GM12864 (cell line): ENCODE data around the gene LMX1A.

Source experiments
- DNase-seq: peaks from one replicate; pipeline ENCODE4 v3.0.0-alpha.2; 2011; ENCODE audit warnings: low read depth
- H3K4me3 ChIP-seq: 2 replicates; pipeline ENCODE4 v1.5.1; 2011; ENCODE audit warnings: mild to moderate bottlenecking, low read depth, low read length, control low read depth
- TF ChIP-seq, protein P1 (sequence below): IDR thresholded peaks from 2 replicates; pipeline ENCODE4 v1.5.1; 2011; ENCODE audit warnings: low read depth, mild to moderate bottlenecking, moderate library complexity, low read length, control low read depth, inconsistent platforms; ENCODE audit errors: missing control alignments

The LMX1A gene

DNA sequence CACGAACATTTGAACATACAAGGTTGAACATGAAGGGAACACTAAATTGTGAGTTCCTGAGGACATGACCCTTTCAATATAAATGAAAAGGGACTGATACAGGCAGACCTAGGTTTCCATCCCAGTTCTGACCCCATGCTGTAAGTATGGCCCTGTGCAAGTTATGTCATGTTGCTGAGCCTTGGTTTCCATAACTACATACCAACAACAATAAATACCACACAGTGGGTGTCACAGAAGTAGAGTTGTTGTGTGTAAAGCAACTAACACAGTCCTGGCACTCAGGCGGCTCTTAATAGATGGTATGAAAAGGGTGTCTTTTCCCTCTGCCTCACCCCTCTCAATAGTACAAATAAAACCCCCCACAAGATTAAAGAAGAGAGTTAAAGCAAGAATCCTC lies 140.8 kb downstream of the LMX1A start:
- DNase-seq: no peak
- no peak overlapping the region for H3K4me3 ChIP-seq
- TF ChIP-seq, protein P1, sequence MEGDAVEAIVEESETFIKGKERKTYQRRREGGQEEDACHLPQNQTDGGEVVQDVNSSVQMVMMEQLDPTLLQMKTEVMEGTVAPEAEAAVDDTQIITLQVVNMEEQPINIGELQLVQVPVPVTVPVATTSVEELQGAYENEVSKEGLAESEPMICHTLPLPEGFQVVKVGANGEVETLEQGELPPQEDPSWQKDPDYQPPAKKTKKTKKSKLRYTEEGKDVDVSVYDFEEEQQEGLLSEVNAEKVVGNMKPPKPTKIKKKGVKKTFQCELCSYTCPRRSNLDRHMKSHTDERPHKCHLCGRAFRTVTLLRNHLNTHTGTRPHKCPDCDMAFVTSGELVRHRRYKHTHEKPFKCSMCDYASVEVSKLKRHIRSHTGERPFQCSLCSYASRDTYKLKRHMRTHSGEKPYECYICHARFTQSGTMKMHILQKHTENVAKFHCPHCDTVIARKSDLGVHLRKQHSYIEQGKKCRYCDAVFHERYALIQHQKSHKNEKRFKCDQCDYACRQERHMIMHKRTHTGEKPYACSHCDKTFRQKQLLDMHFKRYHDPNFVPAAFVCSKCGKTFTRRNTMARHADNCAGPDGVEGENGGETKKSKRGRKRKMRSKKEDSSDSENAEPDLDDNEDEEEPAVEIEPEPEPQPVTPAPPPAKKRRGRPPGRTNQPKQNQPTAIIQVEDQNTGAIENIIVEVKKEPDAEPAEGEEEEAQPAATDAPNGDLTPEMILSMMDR: no peak

GRCh38 chr1:165212229-165212628 lies 144.3 kb downstream of the LMX1A start:
- TF ChIP-seq, protein P1: no peak

GRCh38 chr1:165207853-165208515 lies 148.5 kb downstream of the LMX1A start:
- H3K4me3 ChIP-seq: no peak overlapping the region
- no peak for DNase-seq
- TF ChIP-seq, protein P1: no peak

More at GRCh38 chr1:165212229-165212628, 144.3 kb downstream of the LMX1A start:
- no peak for DNase-seq
- no peak overlapping the region for H3K4me3 ChIP-seq

GRCh38 chr1:165205145-165205544 lies 151.4 kb downstream of the LMX1A start:
- TF ChIP-seq, protein P1: no peak
- H3K4me3 ChIP-seq: no peak overlapping the region
- no peak for DNase-seq

DNA sequence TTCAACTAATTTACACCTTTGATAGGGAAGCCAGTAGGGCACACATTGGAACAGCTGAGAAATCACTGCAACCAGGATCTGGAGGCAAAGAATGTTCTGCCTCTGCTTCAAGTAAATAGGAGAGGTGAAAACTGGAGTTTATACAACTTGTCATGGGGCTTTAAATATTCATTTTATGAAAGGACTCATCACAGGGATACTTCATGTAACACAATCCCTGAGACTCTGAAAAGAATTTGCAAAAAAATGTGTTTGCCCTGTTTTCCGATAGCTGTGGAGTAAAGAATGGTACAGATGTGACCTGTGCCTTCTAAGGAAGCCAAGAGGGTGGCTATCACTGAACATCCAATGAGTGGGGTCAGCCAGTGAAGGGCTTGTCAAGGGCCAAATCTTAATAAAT lies 152.0 kb downstream of the LMX1A start:
- DNase-seq: no peak
- TF ChIP-seq, protein P1: no peak
- no peak overlapping the region for H3K4me3 ChIP-seq

GRCh38 chr1:165191087-165191486 lies 165.4 kb downstream of the LMX1A start:
- no peak for DNase-seq
- TF ChIP-seq, protein P1: no peak
- no peak overlapping the region for H3K4me3 ChIP-seq

DNA sequence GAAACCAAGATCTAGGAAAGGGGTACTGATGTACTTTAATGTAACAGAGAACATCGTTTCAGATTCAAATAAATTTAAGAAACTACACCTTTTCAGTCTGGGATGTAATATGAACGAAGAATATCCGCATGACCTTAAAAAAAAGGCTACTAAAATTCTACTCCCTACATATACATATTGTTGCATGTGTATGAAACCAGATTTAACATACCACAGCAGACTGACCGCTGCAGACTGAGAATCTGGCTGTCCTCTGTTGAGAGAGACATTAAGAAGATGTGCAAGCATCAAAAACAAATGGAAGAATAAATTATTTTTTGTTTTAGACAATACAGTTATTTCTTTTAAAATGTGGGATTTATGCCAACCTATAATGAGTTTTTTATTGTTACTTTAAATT lies 166.6 kb downstream of the LMX1A start:
- TF ChIP-seq, protein P1: no peak
- no peak for DNase-seq
- H3K4me3 ChIP-seq: no peak overlapping the region
